ENCODE measurements around the gene GALR2.
"Not testable (repeated sequence)": the region's sequence is repeated elsewhere in the genome, so short reads cannot be mapped to it uniquely, and the experiment has no call there.

Gene GALR2

DNA sequence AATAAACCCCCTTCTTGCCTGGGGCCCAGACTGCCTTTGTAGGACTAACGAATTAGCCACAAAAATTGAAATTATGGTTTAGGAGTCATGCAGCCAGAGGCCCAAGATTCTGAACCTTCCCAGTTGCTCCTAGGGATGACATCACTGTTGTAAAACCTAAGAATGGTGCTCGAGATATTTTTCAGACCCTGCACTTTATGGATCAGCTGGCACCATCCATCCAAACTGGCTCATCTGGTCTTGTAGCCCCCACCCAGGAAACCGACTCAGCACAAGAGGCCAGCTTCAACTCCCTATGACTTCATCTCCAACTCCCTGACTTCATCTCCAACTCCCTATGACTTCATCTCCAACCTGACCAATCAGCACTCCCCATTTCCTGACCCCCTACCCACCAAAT lies 36.5 kb upstream of the GALR2 start:
- ChIA-PET CTCF (no interaction called here), POLR2A (no interaction called here)
- DNase-seq (ENCODE audit: extremely low spot score), result no peak
- TF ChIP-seq CTBP1 (IDR thresholded peaks at IDR 0.05; ENCODE audit: borderline replicate concordance) (no peak), NFRKB (IDR thresholded peaks at IDR 0.05) (no peak), ARNT (IDR thresholded peaks at IDR 0.05) (no peak), ELF4 (IDR thresholded peaks at IDR 0.05) (no peak), ZNF384 (IDR thresholded peaks at IDR 0.05) (no peak), HDGF (IDR thresholded peaks at IDR 0.05; ENCODE audit: borderline replicate concordance) (no peak), SUZ12 (IDR thresholded peaks at IDR 0.05) (no peak)
- TF ChIP-seq, protein P1, sequence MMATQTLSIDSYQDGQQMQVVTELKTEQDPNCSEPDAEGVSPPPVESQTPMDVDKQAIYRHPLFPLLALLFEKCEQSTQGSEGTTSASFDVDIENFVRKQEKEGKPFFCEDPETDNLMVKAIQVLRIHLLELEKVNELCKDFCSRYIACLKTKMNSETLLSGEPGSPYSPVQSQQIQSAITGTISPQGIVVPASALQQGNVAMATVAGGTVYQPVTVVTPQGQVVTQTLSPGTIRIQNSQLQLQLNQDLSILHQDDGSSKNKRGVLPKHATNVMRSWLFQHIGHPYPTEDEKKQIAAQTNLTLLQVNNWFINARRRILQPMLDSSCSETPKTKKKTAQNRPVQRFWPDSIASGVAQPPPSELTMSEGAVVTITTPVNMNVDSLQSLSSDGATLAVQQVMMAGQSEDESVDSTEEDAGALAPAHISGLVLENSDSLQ (IDR thresholded peaks at IDR 0.05), result no peak

DNA sequence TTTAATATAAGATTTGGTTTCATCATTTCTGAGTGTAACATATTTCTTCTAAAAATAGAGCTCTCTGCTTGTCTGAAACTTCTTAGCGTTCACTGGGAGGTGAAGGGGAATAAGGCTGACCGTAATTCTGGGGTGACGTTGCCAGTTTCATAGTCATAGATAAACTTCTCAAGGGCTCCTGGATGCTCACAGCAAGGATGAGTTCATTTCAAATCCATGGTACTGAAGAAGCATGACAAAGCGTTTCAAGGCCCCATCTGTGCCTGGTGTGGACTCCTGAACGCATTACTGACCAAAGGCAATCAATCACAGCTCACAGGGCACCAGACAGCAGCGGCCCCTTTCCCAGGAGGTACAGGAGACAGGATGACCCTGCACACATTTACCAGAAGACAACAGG lies 35.5 kb upstream of the GALR2 start:
- no peak for DNase-seq (ENCODE audit: extremely low spot score)
- TF ChIP-seq LEF1 (IDR thresholded peaks at IDR 0.05; ENCODE audit: borderline replicate concordance), result no peak
- TF ChIP-seq SP1 (IDR thresholded peaks at IDR 0.05), result no peak
- ChIA-PET CTCF (no interaction called here), POLR2A (no interaction called here)

DNA sequence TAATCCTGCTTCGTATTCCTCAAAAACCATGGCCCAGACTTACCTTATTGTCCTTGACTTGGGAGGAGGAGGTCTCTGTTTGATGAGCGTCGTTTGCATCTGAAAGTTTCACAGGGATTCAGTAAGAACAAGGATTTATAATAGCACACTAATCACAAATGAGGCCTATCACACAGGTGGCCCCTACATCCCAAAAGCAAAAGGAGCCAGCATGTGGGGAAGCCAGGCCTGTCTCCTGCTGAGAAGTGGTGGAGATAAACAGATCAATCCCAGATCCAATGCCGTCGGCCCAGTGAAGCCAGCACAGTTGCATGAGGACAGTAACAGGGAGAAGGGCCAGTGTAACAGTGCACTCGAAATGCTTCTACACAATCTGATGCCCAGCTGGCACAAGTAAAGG lies 34.2 kb upstream of the GALR2 start:
- CTCF ChIA-PET, result no interaction called here
- no peak for TF ChIP-seq ZNF384 (IDR thresholded peaks at IDR 0.05)
- TF ChIP-seq FOXA1 (IDR thresholded peaks at IDR 0.05), result no peak
- TF ChIP-seq, protein P1 (IDR thresholded peaks at IDR 0.05), result no peak
- no peak for TF ChIP-seq TARDBP (IDR thresholded peaks at IDR 0.05)
- no peak for TF ChIP-seq ELF4 (IDR thresholded peaks at IDR 0.05)
- no peak for TF ChIP-seq L3MBTL2 (conservative IDR thresholded peaks at IDR 0.05)
- TF ChIP-seq NFRKB (IDR thresholded peaks at IDR 0.05), result no peak
- no peak for TF ChIP-seq LEF1 (IDR thresholded peaks at IDR 0.05; ENCODE audit: borderline replicate concordance)
- no peak for TF ChIP-seq HDGF (IDR thresholded peaks at IDR 0.05; ENCODE audit: borderline replicate concordance)
- TF ChIP-seq FOXM1 (IDR thresholded peaks at IDR 0.05; ENCODE audit: borderline replicate concordance), result no peak
- no peak for TF ChIP-seq SP1 (IDR thresholded peaks at IDR 0.05)
- TF ChIP-seq FOXK2 (IDR thresholded peaks at IDR 0.05), result no peak
- no peak for TF ChIP-seq CTBP1 (IDR thresholded peaks at IDR 0.05; ENCODE audit: borderline replicate concordance)
- no peak for TF ChIP-seq BHLHE40 (IDR thresholded peaks at IDR 0.05; ENCODE audit: borderline replicate concordance)
- TF ChIP-seq SUZ12 (IDR thresholded peaks at IDR 0.05), result no peak
- POLR2A ChIA-PET, result no interaction called here
- no peak for DNase-seq (ENCODE audit: extremely low spot score)

DNA sequence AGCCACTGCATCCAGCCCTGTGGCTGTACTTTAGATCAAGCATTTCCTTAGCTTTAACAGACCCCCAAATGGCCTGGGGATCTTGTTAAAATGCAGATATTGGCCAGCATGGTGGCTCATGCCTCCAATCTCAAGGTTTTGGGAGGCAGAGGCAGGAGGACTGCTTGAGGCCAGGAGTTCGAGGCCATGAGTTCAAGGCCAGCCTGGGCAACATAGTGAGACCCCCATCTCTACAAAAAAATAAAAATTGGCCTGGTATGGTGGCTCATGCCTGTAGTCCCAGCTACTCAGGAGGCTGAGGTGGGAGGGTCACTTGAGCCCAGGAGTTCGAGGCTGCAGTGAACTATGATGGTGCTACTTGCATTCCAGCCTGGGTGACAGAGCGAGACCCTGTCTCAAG lies 31.7 kb upstream of the GALR2 start:
- CTCF ChIA-PET, result interaction anchor here (0.6 to 1.2 kb wide), 2 partner anchors 195 to 235 kb away, joined by 3 read pairs; no protein-coding TSS in a partner anchor

DNA sequence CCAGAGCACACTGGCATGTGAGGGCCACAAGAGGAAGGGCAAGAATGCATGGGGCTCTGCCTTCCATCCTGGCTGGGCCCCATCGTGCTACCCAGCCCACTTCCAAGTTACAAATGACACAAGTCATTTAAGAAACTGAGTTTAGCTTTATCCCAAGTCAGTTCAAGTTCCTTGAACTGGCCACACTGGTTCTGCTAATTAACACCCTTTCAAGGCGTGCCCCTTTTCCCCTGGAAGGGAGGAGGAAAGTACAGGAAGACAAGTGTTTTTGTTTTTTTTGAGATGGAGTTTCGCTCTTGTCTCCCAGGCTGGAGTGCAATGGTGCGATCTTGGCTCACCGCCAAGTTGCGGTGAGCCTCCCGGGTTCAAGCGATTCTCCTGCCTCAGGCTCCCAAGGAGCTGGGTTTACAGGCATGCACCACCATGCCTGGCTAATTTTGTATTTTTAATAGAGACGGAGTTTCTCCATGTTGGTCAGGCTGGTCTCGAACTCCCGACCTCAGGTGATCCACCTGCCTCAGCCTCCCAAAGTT lies 30.0 kb upstream of the GALR2 start:
- POLR2A ChIA-PET; DNase-seq (ENCODE audit: extremely low spot score); CTCF ChIA-PET: not testable (repeated sequence)

More for the DNA sequence above, 31.7 kb upstream of the GALR2 start:
- DNase-seq (ENCODE audit: extremely low spot score); POLR2A ChIA-PET: not testable (repeated sequence)

DNA sequence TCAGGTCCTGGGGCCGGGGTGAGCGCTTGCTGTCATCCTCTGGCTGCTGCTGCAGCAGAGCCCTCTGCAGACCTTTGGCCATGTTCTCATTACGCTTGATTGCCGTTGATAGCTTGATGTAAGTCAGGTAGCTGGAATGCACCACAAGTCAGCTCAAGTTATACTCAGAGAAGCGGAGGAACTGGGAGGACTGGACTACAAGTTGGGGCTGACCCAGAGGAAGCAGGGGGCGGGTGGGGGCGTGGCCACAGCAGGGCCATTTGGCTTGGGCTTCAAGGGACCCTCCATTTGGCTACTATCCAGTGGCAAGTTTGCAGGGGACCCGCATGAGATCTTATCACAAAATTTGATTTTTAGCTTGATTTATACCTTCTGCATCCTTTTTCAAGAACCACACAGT lies 28.5 kb upstream of the GALR2 start:
- ChIA-PET CTCF (no interaction called here), POLR2A (interaction anchor here (0.6 kb wide), 1 partner anchor 12 kb away, joined by 3 read pairs; no protein-coding TSS in a partner anchor)
- TF ChIP-seq NFRKB (IDR thresholded peaks at IDR 0.05) (no peak), TARDBP (IDR thresholded peaks at IDR 0.05) (no peak), ELF4 (IDR thresholded peaks at IDR 0.05) (no peak), FOXK2 (IDR thresholded peaks at IDR 0.05) (no peak), CTBP1 (IDR thresholded peaks at IDR 0.05; ENCODE audit: borderline replicate concordance) (no peak), SP1 (IDR thresholded peaks at IDR 0.05) (no peak), BHLHE40 (IDR thresholded peaks at IDR 0.05; ENCODE audit: borderline replicate concordance) (no peak), FOXM1 (IDR thresholded peaks at IDR 0.05; ENCODE audit: borderline replicate concordance) (no peak), SUZ12 (IDR thresholded peaks at IDR 0.05) (no peak), L3MBTL2 (conservative IDR thresholded peaks at IDR 0.05) (no peak)
- no peak for DNase-seq (ENCODE audit: extremely low spot score)

DNA sequence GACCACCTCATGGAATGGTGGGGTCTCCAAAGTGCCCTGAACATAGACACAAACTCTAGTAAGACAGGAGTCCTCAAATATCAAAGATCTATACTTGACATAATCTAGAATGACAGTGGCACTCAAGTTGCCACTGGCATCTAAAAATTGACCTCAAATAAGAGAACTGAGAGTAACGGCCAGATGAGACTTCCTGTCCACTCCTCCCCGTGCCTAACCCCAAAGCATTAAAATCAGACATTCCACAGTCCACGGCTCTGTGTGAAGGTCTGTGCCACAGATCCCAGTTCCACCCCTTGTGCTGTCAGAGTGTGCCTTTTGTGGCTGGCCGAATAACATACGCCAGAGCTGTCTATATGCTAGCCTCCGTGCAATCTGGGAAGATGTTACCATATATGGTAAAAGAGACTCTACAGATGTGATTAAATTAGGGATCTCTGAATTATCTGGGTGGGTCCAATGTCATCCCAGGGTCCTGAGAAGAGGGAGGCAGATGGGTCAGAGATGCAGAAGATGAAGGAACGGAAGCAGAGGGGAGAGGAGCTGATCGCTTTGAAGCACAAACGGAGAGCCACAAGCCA lies 26.5 kb upstream of the GALR2 start:
- ChIA-PET POLR2A (no interaction called here), CTCF (no interaction called here)
- DNase-seq (ENCODE audit: extremely low spot score), result no peak
- no peak for TF ChIP-seq LEF1 (IDR thresholded peaks at IDR 0.05; ENCODE audit: borderline replicate concordance)
- TF ChIP-seq BHLHE40 (IDR thresholded peaks at IDR 0.05; ENCODE audit: borderline replicate concordance), result no peak
- no peak for TF ChIP-seq FOXK2 (IDR thresholded peaks at IDR 0.05)

DNA sequence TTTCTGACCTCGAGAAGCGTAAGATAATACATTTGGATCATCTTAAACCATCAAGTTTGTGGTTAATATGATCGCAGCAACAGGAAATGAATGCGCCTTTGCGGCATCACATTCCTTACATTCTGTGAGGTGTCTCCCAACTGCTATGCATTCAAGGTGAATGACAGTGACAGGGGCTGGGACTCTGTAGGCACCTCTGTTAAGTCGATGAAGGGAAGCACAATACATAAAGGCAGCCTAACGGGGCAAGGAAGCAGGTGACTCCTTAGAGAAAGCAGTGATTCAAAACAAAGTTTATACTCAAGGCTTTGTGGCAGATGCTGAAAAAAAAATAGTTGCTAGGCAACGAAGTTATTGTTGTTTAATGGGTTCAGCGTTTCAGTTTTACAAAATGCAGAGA lies 25.9 kb upstream of the GALR2 start:
- ChIA-PET CTCF (no interaction called here), POLR2A (no interaction called here)
- TF ChIP-seq SP1 (IDR thresholded peaks at IDR 0.05) (no peak), CTBP1 (IDR thresholded peaks at IDR 0.05; ENCODE audit: borderline replicate concordance) (no peak), FOXA1 (IDR thresholded peaks at IDR 0.05) (no peak), FOXM1 (IDR thresholded peaks at IDR 0.05; ENCODE audit: borderline replicate concordance) (no peak), LEF1 (IDR thresholded peaks at IDR 0.05; ENCODE audit: borderline replicate concordance) (no peak), NFRKB (IDR thresholded peaks at IDR 0.05) (no peak), TARDBP (IDR thresholded peaks at IDR 0.05) (no peak), BHLHE40 (IDR thresholded peaks at IDR 0.05; ENCODE audit: borderline replicate concordance) (no peak), ELF4 (IDR thresholded peaks at IDR 0.05) (no peak), HDGF (IDR thresholded peaks at IDR 0.05; ENCODE audit: borderline replicate concordance) (no peak), FOXK2 (IDR thresholded peaks at IDR 0.05) (no peak), ARNT (IDR thresholded peaks at IDR 0.05) (no peak)
- TF ChIP-seq, protein P1 (IDR thresholded peaks at IDR 0.05), result no peak
- DNase-seq (ENCODE audit: extremely low spot score), result no peak

All from HEK293T (cell line).